A549 (cell line): ENCODE data around the gene ZNF469. TPM values are rescaled to one million over a fixed set of nuclear protein-coding genes. Genes with fewer than 3 reads are reported as not detected.

Experiments used
- ATAC-seq, 2 experiments: fragments of 200-7000 bp in 1 of 2; fragments of >200 bp in 1 of 2; cut with Nextera tagmentation in 1 of 2; cut with Tn5 transposase in 1 of 2; 3 replicates each; pipeline versions ENCODE4 v1.8.0 to v1.9.1; 2018 to 2020; ENCODE audit warnings: mild to moderate bottlenecking in 1 of 2, moderate library complexity in 1 of 2
- CTCF ChIA-PET: fragments of 300-600 bp; sonication (Branson Sonifier 250); formaldehyde crosslinking; extraction: SDS; loops from one replicate; lab custom pipeline; 2021; ENCODE audit warnings: antibody characterized with exemption, inconsistent platforms; lab: Yijun Ruan, JAX
- POLR2A ChIA-PET: fragments of 350-600 bp; formaldehyde crosslinking; extraction: SDS; loops from one replicate; lab custom pipeline; 2021; ENCODE audit warnings: antibody characterized with exemption, inconsistent platforms; lab: Yijun Ruan, JAX
- DNase-seq, 2 experiments: peaks; one replicate each; pipeline versions ENCODE4 v3.0.0 to v3.0.0-alpha.2; 2011 to 2016; ENCODE audit warnings: low read depth in 1 of 2, low spot score in 1 of 2
- FAIRE-seq: peaks from 2 replicates; lab custom pipeline; 2011; peaks lifted over from hg19 to GRCh38; lab: Jason Lieb, UNC
- H3K27ac ChIP-seq, 2 experiments: fragments of >200 bp; sonication (Bioruptor Twin); formaldehyde crosslinking; 3 replicates each; pipeline ENCODE4 v1.5.1; 2016 to 2017
- H3K4me1 ChIP-seq: fragments of >200 bp; sonication (Bioruptor Twin); formaldehyde crosslinking; 3 replicates; pipeline ENCODE4 v1.6.1; 2016
- H3K4me2 ChIP-seq: fragments of >200 bp; sonication (Bioruptor Twin); formaldehyde crosslinking; 3 replicates; pipeline ENCODE4 v1.6.1; 2016
- H3K4me3 ChIP-seq: fragments of >200 bp; sonication (Bioruptor Twin); formaldehyde crosslinking; 3 replicates; pipeline ENCODE4 v1.5.1; 2016
- H3K9me3 ChIP-seq: fragments of >200 bp; sonication (Bioruptor Twin); formaldehyde crosslinking; 3 replicates; pipeline ENCODE4 v1.6.1; 2016
- CHD2 ChIP-seq: fragments of 150-350 bp; IDR thresholded peaks from 2 replicates; pipeline ENCODE4 v1.6.1; 2014; ENCODE audit warnings: low read length; ENCODE audit not compliant: partially characterized antibody
- E2F6 ChIP-seq: IDR thresholded peaks from 2 replicates; pipeline ENCODE4 v1.6.1; 2012; ENCODE audit warnings: low read depth, borderline replicate concordance
- FOSL2 ChIP-seq, 2 experiments: fragments of 450-650 bp in 1 of 2; fragments of >200 bp in 1 of 2; sonication (Bioruptor Twin) in 1 of 2; formaldehyde crosslinking; IDR thresholded peaks; 2 replicates each; pipeline versions ENCODE4 v1.5.0 to v1.6.1; 2016 to 2020; ENCODE audit warnings: mild to moderate bottlenecking in 1 of 2, moderate library complexity in 1 of 2
- HEYL ChIP-seq: fragments of 250-450 bp; sonication (Bioruptor Pico); IDR thresholded peaks from 2 replicates; pipeline ENCODE4 v1.8.0; 2021; ENCODE audit warnings: mild to moderate bottlenecking, moderate library complexity
- HOXB5 ChIP-seq: fragments of 250-450 bp; sonication (Bioruptor Pico); IDR thresholded peaks from 2 replicates; pipeline ENCODE4 v1.5.0; 2020; ENCODE audit warnings: mild to moderate bottlenecking, moderate library complexity
- MAFK ChIP-seq: fragments of 450-650 bp; IDR thresholded peaks from 2 replicates; pipeline ENCODE4 v1.6.1; 2014; ENCODE audit not compliant: partially characterized antibody
- MAZ ChIP-seq: fragments of 150-350 bp; IDR thresholded peaks from 2 replicates; pipeline ENCODE4 v1.6.1; 2014; ENCODE audit warnings: antibody characterized with exemption, low read depth, low read length, borderline replicate concordance
- MYC ChIP-seq: IDR thresholded peaks from 2 replicates; pipeline ENCODE4 v1.6.1; 2012; ENCODE audit warnings: mild to moderate bottlenecking, inconsistent platforms, low read length, improper control_type of control experiment, borderline replicate concordance
- PBX3 ChIP-seq: IDR thresholded peaks from 2 replicates; pipeline ENCODE4 v1.6.1; 2012
- POLR2A ChIP-seq: IDR thresholded peaks from 2 replicates; pipeline ENCODE4 v1.6.1; 2012; ENCODE audit warnings: mild to moderate bottlenecking, low read length
- RCOR1 ChIP-seq: fragments of 150-350 bp; IDR thresholded peaks from 2 replicates; pipeline ENCODE4 v1.6.1; 2014; ENCODE audit warnings: antibody characterized with exemption, low read length, low read depth
- SREBF2 ChIP-seq: fragments of 450-650 bp; IDR thresholded peaks from 2 replicates; pipeline ENCODE4 v1.6.1; 2014; ENCODE audit warnings: mild to moderate bottlenecking, moderate library complexity
- WGBS: methylation state at CpG from one replicate; pipeline ENCODE4 v1.1.6; 2017; ENCODE audit errors: missing lambda C conversion rate; 5-methylcytosine and 5-hydroxymethylcytosine counted together
- polyA plus RNA-seq, 4 experiments: library from polyadenylated mRNA; depleted of rRNA in 3 of 4; stranded (reverse); fragments of >200 nt; fragmentation: RNase III in 1 of 4; extraction: RNeasy Plus Mini Kit Qiagen cat#74134 plus additional on column Dnase treatment in 1 of 4; gene quantifications; 2 replicates in 3 of 4; 3 replicates in 1 of 4; pipeline ENCODE4 v1.2.3, GENCODE V29; 2011 to 2017
- TF ChIP-seq, protein P1 (sequence below): fragments of >200 bp; sonication (Bioruptor Twin); formaldehyde crosslinking; IDR thresholded peaks from 3 replicates; pipeline ENCODE4 v1.6.1; 2016
- TF ChIP-seq, protein P2 (sequence below): fragments of 200-600 bp; sonication (generic); IDR thresholded peaks from 2 replicates; pipeline ENCODE4 v1.6.1; 2016; ENCODE audit warnings: antibody characterized with exemption, mild to moderate bottlenecking, moderate library complexity
- TF ChIP-seq, protein P3 (sequence below): fragments of 250-450 bp; sonication (Bioruptor Pico); IDR thresholded peaks from 2 replicates; pipeline ENCODE4 v1.5.0; 2020; ENCODE audit warnings: low read depth, mild to moderate bottlenecking, moderate library complexity

The ZNF469 gene
- polyA plus RNA-seq, 2 of the 4 experiments (the other 2 are of a cell fraction), result 0.47 to 4.4 TPM

GRCh38 chr16:88412766-88413165 lies 30.0 kb downstream of the ZNF469 start:
- Histone ChIP-seq H3K27ac (no peak overlapping the region), H3K4me1 (no peaks in the 10 kb centered on the region), H3K9me3 (no peaks in the 10 kb centered on the region), H3K4me3 (no peak overlapping the region), H3K4me2 (no peak overlapping the region)
- ATAC-seq (no peak), DNase-seq (no peak), FAIRE-seq (no peak)
- WGBS, result 89% methylated on average over 16 of the region's 16 CpGs
- TF ChIP-seq CHD2 (no peak), POLR2A (no peak), FOSL2 (IDR thresholded peaks at IDR 0.05) (no peak), FOSL2 (CRISPR knock-in tag; IDR thresholded peaks at IDR 0.05) (no peak), SREBF2 (no peak), HEYL (CRISPR knock-in tag) (no peak), HOXB5 (CRISPR knock-in tag) (no peak)
- TF ChIP-seq, protein P1, sequence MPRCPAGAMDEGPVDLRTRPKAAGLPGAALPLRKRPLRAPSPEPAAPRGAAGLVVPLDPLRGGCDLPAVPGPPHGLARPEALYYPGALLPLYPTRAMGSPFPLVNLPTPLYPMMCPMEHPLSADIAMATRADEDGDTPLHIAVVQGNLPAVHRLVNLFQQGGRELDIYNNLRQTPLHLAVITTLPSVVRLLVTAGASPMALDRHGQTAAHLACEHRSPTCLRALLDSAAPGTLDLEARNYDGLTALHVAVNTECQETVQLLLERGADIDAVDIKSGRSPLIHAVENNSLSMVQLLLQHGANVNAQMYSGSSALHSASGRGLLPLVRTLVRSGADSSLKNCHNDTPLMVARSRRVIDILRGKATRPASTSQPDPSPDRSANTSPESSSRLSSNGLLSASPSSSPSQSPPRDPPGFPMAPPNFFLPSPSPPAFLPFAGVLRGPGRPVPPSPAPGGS, result no peak
- TF ChIP-seq, protein P2, sequence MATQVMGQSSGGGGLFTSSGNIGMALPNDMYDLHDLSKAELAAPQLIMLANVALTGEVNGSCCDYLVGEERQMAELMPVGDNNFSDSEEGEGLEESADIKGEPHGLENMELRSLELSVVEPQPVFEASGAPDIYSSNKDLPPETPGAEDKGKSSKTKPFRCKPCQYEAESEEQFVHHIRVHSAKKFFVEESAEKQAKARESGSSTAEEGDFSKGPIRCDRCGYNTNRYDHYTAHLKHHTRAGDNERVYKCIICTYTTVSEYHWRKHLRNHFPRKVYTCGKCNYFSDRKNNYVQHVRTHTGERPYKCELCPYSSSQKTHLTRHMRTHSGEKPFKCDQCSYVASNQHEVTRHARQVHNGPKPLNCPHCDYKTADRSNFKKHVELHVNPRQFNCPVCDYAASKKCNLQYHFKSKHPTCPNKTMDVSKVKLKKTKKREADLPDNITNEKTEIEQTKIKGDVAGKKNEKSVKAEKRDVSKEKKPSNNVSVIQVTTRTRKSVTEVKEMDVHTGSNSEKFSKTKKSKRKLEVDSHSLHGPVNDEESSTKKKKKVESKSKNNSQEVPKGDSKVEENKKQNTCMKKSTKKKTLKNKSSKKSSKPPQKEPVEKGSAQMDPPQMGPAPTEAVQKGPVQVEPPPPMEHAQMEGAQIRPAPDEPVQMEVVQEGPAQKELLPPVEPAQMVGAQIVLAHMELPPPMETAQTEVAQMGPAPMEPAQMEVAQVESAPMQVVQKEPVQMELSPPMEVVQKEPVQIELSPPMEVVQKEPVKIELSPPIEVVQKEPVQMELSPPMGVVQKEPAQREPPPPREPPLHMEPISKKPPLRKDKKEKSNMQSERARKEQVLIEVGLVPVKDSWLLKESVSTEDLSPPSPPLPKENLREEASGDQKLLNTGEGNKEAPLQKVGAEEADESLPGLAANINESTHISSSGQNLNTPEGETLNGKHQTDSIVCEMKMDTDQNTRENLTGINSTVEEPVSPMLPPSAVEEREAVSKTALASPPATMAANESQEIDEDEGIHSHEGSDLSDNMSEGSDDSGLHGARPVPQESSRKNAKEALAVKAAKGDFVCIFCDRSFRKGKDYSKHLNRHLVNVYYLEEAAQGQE, result no peak
- ChIA-PET CTCF (interaction anchor here (0.6 to 1.3 kb wide), 3 partner anchors 29 to 430 kb away, joined by 3 read pairs; no protein-coding TSS in a partner anchor), POLR2A (no interaction called here)

DNA sequence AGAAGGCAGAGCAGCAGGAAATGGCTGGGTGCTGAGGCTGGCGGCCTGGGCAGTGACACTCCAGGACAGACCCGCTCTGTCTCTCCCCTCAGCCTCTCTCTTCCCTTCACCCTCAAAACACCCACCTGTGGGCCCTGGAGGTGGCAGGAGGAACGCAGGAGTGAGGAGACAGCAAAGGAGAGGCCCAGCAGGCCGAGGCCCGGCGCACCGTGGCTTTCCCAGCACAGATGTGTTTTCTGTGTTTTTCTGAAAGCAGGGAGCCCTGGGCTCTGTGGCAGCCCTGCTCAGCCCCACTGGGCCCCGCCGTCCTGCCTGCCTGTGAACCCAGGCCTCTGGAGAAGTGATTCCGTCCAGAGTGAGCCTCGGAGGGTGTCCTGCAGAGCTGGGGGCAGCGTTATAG lies 30.5 kb downstream of the ZNF469 start:
- H3K9me3 ChIP-seq, result no peaks in the 10 kb centered on the region
- ATAC-seq, result peak in 1 of 2 experiments; percentile 4; a peak in 3 of 6 replicates
- no peak overlapping the region for H3K4me2 ChIP-seq
- TF ChIP-seq MAZ, result no peak
- TF ChIP-seq, protein P1, result no peak
- no peak for TF ChIP-seq E2F6
- TF ChIP-seq RCOR1, result no peak
- TF ChIP-seq PBX3, result no peak
- TF ChIP-seq HOXB5 (CRISPR knock-in tag), result no peak
- TF ChIP-seq MYC, result no peak
- TF ChIP-seq MAFK, result no peak
- TF ChIP-seq, protein P3, sequence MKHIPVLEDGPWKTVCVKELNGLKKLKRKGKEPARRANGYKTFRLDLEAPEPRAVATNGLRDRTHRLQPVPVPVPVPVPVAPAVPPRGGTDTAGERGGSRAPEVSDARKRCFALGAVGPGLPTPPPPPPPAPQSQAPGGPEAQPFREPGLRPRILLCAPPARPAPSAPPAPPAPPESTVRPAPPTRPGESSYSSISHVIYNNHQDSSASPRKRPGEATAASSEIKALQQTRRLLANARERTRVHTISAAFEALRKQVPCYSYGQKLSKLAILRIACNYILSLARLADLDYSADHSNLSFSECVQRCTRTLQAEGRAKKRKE, result no peak
- ChIA-PET CTCF (interaction anchor here (0.7 kb wide), 1 partner anchor 431 kb away, joined by 3 read pairs; no protein-coding TSS in a partner anchor), POLR2A (no interaction called here)
- 87% methylated on average over 10 of the region's 12 CpGs for WGBS
- H3K4me3 ChIP-seq, result no peak overlapping the region
- no peak for DNase-seq
- FAIRE-seq, result no peak
- no peaks in the 10 kb centered on the region for H3K4me1 ChIP-seq
- no peak overlapping the region for H3K27ac ChIP-seq
